HuH-7.5 (cell line): ENCODE data around the gene VSIG8.

Source experiments
- DNase-seq: peaks from one replicate; pipeline ENCODE4 v3.0.0; 2011; ENCODE audit warnings: low spot score

VSIG8 gene

DNA sequence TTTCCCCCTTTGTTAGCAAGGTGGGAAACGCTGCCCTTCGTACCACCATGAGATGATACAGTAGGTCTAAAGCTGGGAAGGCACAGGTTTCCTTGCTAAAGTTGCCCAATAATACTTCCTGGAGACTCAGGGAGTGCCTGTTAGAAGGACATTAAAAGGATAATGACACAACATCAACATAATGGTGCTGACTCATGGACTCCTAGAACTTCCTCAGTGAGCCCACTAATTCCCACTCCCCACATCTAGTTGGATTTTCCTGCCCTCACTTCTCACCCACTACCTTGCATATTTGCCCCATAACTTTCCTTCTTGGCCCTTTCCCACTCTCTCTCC, 20.0 kb upstream of the VSIG8 start:
- no peak for DNase-seq

DNA sequence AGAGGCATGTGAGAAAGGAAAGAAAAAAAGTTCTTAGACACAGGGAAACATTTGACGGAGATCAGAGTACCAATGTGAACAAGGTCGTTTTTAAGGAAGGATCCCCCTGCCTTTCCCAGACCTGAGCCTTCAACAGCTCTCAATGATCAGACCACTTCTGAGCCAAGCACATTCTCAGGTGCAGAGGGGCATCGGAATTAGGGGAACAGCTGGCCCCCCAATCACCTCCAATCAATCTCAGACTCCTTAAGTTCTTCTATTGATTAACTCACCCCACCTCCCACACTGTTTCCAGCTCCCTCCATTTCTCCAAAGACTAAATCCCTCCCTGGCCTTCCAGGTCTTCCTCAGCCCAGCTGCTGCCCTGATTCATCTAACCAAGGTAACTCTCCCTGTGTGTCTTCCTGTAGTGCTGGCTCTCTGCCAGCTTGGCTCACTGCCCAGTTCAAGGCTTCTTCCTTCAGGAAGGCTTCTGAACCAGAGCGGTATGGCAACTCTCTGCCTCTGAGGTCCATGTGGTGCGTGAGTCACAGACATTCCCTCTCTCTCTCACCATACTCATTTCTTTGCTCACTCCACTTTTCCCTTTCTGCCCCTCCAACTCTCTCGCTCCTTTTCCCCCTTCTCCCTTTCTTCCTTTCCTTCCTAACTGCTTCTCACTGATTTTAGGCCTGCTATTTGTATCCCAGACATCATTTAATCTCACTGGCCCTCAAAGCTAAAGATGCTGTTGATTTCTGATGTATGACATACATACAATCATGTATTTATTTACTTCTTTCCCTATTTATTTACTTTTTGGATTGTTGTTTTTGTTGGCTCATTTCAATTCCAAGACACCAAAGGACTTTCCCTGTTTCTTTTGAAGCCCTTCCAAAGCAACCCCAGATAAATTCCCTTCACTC, 19.4 kb upstream of the VSIG8 start:
- no peak for DNase-seq

DNA sequence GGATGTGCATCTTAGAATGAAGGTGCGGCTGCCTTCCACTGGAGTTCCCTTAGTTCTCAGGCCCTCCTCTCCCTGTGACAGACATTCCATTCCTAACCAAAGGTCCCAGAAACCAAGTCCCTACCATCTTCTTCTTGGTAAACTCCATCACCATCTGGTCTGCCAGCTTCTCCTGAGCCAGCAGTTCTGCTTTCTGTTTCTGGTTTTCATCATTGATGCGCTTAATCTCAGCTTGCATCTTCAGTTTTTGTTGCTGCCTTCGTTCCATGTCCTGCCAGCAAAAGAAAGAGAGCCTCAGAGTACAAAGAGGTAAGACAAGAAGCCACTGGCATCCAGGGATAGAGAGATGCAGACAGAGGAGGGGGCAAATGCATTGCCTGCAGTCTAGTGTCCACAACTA, 18.0 kb upstream of the VSIG8 start:
- DNase-seq = no peak

DNA sequence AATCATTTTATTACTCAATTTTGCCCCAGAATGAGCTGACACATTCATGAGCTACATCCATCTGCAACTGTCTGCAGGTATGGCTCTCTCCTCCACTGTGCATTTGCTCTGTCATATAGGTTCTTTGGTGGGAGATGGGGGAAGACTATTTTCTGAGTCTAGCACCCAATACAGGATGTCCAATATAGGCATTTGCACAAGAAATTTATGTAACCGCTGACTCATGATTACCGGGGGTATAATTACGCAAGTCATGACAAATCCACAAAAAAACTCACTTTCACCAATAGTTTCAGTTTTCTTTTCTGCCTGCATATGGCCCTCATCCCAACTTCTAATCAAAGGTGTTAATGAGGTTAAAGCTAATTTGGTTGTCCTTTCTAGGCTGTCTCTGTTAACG, 17.5 kb upstream of the VSIG8 start:
- DNase-seq = no peak

DNA sequence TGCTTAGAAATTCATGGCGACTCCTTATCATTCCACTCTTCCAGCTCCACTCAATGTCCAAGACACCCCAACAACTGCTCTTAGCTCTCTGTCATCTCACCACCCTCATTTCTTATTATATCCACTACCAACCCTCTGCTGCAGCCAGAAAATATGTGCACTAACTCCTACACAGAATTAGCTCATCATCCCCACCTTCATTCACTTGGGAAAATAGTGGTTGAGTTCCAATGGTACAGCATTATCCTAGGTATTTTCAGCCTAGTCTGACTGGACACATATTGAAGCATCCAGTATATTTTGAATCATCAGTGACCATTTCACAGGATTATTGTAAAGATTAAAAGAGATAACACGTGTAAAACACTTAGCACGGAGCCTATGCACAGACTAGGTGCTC, 16.7 kb upstream of the VSIG8 start:
- DNase-seq = no peak

DNA sequence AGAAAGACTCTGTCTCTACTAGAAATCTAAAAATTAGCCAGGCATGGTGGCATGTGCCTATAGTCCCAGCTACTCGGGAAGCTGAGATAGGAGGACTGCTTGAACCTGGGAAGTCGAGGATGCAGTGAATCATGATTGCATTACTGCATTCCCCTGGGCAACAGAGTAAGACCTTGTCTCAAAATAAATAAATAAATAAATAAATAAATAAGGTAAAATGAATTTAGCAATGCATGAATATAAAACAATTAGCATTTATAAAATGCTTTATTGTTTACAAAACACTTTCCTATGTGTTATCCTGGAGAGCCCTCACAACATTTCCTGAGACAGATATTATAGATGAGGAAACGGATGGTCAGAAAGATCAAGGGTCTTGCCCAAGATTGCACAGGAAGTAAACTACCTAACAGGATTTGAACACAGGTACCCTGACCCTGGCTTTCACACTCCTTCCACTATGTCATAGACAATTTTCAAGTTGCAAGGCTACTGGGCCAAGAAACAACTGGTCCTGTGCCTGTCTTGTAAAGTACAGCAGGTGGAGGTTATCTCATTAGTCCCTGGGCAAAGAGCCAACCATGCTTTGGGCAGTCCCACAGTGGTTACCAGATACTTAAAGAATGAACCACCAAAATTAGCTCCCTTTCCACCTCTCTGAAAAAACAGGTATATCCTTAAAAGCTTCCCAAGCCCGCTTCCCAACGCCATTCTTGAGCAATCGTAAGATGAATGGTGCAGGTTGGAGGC, 15.4 kb upstream of the VSIG8 start:
- no peak for DNase-seq

DNA sequence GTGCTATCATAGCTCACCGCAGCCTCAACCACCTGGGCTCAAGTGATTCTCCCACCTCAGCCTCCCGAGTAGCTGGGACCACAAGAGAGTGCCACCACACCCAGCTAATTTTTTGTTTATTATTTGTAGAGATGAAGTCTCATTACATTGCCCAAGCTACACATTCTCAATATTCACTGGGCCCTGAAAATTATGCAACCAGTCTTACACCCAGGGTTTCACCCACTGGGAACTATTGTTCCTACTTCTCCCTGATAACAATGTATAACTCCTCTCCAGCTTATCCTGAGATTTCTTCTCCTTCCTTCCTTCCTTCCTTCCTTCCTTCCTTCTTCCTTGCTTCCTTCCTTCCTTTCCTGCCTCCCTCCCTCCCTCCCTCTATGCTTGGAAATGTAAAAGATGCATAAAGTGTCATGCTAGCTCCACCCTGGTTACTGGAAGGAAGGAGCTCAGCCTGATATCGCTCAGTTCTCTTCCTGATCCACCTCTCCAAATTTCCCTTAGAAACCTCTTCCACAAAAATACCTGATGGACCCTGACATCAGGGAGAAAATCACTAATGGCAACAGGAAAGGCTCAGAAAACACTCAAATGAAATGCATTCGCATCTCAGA, 11.2 kb upstream of the VSIG8 start:
- DNase-seq = no peak

DNA sequence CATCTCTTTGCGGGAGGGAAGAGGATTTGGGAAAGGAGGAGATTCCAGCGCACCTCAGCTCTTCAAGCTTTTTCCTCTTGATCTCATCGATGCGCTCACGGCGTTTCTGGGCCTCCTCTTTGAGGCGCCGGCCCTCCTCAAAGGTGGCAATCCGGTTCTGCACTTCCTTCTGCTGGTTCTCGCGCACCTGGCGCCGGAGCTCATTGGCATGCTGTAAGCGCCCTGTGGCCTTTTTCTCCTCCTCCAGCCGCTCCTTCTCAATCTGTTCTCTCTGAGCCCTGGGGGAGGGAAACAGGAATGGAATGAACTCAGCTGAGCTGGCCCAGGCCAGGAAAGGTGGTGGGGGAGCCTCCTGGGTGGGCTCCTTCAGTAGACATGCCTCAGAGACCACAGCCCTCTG, 10.4 kb upstream of the VSIG8 start:
- no peak for DNase-seq

DNA sequence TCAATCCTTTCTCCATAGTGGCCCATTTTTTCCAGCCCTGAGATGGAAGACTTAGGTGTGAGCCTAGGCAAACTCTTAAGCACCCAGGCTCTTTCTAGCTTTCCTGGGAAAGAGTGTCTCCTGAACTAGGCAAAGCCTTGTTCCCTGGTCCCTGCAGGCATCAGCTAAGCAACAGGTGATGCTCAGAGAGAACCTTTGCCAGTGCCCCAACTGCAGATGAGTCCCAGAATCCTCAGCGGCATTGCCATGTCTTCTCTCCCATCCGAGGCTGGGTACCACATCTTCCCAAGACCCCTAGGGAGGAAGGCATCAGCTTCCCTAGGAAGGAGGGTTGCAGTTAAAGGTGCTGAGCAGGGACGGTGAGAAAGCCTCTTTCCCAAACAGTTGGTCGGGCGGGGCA, 8.2 kb upstream of the VSIG8 start:
- no peak for DNase-seq

DNA sequence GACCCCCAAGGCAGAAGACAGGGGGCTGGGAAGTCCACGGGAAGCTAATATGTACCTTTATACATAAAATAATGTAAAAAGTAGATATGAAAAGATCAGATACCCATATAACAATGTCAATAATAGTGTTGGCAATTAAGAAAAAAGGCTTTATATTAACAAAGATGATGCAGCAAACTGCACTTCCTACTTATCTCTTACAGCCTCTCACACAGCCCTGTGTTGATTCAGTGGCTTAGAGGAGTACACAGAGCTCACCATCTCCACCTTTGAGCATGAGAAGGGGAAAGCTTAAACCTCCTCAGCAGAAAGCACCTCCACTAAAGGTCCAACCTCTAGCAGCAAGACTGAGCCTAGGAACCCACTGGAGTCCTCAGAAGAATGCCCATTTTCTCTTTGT, 7.2 kb upstream of the VSIG8 start:
- DNase-seq = no peak

DNA sequence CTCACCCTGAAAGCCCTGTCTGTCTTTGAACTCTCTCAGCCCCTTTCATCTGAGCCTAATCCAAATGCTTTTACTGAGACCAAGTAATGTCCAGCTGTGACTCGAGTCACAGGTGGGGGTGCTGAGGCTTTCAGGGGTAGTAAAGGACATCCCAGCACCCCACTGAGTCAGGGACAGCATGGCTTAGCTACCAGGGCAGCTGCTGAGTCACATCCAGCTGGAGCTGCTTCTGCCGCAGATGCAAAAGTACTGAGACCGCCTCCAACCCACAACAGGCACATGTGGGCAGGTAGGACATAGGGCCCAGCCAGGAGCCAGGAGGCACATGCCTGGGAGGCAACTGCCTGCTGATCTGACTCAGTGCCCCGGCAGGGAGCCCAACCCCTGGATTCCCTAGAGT, 6.7 kb upstream of the VSIG8 start:
- no peak for DNase-seq

DNA sequence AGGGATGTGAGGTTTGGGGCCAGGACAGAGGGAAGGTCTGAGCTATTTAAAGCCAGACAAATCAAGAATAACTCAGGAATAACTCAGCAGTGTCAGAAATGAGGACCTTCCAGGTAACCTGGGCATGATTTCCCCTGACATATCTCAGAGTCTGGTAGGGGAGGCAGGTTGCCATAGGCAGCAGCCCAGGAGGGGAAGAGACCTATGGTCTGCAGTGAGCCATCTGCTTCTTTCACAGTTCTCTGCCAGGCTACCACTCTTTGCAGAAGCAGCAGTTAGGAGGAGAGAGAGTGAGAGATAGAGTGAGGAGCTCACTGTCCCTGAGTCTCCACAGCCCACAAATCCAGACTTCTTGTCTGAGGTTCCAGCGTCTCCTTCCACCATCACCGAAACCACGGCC, 6.3 kb upstream of the VSIG8 start:
- no peak for DNase-seq

DNA sequence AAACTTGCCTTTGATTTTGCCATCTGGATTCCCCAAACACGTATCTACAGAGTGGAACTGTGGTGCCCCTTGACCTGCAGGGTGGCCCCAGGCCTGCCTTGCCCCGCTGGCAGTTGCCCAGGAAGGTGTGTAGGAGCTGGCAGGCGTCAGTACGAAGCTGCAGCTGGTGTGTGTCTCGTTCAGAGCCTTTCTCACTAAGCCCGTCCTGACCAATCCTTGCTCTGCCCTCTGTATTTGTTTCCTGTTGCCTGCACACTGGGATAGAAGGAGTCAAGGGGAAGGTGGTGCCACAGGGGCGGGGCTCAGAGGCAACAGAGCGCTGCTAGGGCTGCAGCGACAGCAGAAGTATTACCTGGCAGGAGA, 5.2 kb upstream of the VSIG8 start:
- no peak for DNase-seq

DNA sequence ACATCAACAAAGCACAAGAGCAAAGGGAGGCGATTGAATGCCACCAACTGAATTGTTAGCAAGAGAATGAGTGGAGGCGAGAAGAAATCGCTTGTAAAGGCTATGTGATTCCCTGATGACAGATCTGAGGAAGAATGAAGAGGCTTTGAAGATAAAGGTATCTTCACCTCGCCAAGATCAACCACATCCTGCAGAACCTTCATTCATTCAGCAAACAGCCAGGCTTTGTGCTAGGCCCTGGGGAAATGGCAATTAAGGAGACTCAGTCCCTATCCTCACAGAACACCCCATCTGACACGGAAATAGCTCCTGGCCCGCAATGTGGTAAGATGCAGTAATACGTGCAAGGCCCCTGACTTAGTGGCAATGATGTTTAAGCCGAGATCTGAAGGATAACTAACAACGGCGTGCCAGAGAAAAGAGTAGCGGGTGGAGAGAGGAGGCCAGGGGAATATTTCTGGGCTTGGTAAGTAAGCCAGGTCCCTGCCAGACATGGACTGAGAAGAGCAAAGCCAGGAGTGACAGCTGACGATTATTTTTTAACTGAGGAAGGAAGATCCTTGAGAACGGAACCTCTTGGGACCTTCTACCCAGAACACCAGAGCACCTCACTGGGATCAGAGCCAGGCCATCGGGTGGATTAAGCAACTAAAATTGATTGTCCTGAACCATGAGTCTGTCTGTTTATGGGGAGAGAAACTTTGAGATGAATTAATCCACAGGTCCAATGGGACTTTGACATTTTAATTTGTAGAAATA, 4.6 kb upstream of the VSIG8 start:
- no peak for DNase-seq

DNA sequence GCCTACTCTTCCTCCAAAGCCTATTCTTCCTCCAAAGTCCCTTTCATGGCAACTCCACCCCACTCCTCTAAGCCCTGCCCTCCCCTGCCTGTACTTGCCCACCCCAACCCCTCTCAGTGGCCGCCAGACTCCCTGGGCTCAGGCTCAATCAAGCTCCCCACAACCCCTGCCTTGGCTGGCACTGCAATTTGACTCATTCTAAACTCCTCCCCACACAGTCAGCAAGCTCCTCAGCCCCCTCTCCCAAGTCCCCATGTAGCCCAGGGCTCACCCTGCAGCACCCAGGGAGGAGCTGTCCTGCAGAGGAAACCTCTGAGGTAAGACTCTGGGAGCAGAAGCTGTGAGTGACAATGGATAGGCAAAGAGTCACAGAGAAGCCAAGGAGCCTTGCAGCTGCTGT, 3.6 kb upstream of the VSIG8 start:
- no peak for DNase-seq

DNA sequence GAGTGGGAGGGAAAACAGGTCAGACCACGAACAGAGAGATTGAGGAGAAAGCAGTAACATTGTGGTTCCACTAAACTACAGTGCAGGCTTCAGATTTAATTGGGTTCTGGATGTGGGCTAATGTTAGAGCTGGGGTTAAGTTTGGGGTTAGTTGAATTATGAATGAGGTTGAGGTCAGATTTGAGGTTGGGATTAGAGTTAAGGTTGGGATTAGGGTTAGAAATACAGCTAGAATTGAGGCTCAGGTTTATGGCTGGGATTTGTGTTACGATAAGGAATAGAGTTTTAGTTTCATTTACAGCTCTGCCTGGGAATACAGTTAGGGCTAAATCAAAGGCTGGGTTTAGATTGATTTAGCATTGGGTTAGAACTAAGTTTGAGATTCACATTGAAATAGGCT, 1.8 kb upstream of the VSIG8 start:
- no peak for DNase-seq

DNA sequence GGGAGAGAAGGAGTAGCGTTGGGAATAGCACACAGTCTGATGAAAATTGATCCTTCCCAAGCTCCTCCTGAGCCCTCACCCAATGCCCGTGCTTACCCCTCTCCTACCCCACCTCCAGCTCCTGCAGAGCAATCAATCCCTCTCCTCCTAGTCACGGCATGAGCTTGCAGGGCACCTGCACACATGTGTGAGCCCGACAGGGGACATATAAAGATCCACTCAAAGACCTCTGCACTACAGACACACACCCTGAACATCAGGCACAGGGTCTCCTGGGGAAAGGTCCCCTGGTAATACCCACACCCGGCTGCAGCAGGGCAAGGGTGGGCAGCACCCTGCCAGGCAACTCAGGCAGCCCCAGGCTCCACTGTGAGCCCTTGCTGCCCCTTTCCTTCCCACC, 426 bp downstream of the VSIG8 start:
- DNase-seq = no peak

DNA sequence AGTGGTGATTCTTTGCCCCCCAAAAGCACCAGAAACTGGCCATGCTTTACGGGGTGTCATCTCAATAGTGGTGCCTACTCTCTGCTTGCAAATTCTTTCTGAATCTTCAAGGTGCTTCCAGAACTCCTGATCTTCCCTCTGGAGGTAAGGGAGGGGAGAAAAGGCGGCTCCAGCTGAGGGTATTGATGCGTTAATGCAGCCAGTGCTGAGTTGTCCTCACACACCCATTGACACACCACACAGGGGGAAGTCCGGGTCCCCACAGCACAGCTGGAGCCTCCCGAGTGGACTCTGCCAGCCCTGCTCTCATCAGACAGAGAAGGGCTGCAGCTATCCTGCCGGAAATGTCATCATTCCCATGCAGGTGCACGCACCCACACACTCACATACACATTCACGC, 1.2 kb downstream of the VSIG8 start:
- no peak for DNase-seq

DNA sequence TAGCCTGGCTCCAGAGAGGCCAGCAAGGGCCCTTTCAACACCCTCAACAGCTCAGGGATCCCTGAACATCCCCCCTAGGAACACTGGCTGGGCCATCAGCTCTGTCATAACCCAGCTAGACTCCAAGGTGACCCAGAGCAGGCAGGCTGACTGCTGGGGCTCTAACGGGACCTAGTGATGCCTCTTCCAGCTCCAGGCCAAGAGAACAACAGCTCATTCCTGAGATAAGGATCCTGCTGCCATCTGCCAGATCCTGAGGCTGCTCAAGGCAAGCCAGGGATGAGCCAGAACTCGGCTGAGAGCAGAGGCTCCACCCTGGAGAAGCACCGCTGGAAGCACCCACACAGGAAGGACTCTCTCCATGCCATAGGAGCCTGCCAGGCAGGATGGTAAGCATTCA, 2.0 kb downstream of the VSIG8 start:
- DNase-seq = no peak

DNA sequence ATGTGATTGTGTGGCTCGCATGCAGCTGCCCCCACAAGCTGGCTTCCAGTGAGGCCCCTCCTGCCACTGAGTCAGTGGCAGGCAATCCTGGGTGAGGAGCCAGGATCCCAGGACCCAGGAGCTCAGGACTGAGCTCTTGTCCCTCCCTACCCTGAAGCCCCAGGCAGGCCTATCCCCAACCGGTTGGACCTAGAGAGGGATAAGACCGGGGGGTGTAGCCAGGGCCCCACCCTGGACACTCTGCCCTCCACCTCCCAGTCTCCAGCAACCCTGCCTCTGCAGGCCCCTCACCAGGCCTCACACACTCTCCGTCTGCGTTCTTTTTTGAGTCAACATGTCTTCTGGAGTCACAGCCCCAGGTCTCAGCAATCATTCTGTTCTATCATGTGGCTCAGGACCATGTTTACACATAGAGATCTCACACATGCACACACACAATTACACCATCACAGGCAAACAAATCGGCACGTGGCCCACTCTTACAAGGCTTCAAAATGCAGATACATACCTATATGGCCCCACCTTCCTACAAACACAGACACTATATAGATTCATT, 2.6 kb downstream of the VSIG8 start:
- DNase-seq = no peak

DNA sequence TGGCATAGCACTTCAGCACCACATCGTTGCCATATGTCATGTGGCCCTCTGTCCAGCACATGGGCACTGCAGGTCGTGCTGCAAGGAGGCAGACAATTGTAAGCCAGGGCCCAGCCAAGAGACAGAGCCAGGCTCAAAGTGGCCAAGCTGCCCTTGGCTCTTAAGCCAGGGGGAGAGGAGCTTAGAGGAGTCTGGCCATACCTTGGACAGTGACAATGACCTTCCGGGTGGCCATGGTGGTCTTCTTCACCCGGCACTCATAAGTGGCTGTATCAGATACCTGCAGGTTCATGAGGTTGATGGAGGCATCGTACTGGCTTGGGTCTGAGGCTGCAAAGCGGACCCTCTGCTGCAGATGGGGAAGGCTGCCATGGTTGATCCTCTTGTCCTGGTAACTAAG, 4.6 kb downstream of the VSIG8 start:
- DNase-seq = no peak

DNA sequence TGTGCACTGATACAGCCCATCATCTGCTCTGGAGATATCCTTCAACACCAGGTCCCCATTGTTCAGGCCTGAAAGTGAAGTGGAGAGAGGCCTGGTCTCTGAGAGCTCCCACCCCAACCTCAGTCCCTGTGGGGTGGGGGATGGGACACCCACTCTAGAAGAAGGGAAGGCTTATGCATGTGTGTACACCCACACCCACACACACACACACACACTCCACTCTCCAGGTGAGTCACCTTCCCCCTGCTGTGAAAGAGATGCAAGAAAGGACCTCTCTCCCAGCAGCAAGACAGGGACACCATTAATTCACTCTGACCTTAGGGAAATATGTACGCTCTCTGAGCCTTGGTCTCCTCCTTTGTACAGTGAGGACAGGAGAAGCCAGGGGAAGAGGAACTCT, 5.9 kb downstream of the VSIG8 start:
- no peak for DNase-seq
